GM10847 (cell line): ENCODE measurements around the gene ABCC8.

Source experiments
- POLR2A ChIP-seq: IDR thresholded peaks from 2 replicates; pipeline ENCODE4 v1.6.1; 2011; ENCODE audit not compliant: insufficient read length; ENCODE audit errors: extremely low read depth

The ABCC8 gene

GRCh38 chr11:17396598-17397310, 79.9 kb downstream of the ABCC8 start:
- no peak for TF ChIP-seq POLR2A

- no peak for TF ChIP-seq POLR2A
Observed at GRCh38 chr11:17395978-17396377, 80.7 kb downstream of the ABCC8 start.

GRCh38 chr11:17395554-17395961, 81.1 kb downstream of the ABCC8 start:
- TF ChIP-seq POLR2A, result no peak

GRCh38 chr11:17394743-17395390, 81.8 kb downstream of the ABCC8 start:
- TF ChIP-seq POLR2A, result no peak

- TF ChIP-seq POLR2A, result no peak
Observed at GRCh38 chr11:17393472-17393871, 83.2 kb downstream of the ABCC8 start.

- no peak for TF ChIP-seq POLR2A
Observed at GRCh38 chr11:17392872-17393271, 83.8 kb downstream of the ABCC8 start.

GRCh38 chr11:17391493-17392355, 84.9 kb downstream of the ABCC8 start:
- TF ChIP-seq POLR2A, result no peak

GRCh38 chr11:17389957-17390649, 86.5 kb downstream of the ABCC8 start:
- TF ChIP-seq POLR2A, result no peak

- TF ChIP-seq POLR2A, result no peak
Observed at GRCh38 chr11:17389211-17389956, 87.3 kb downstream of the ABCC8 start.

GRCh38 chr11:17388609-17389210, 87.9 kb downstream of the ABCC8 start, which contains the start of gene KCNJ11:
KCNJ11 (minus strand) TSS chr11:17388659; CDS start chr11:17388091, 568 bp downstream.
- TF ChIP-seq POLR2A, result no peak

GRCh38 chr11:17387811-17388210, 88.8 kb downstream of the ABCC8 start:
- TF ChIP-seq POLR2A, result no peak

- no peak for TF ChIP-seq POLR2A
Observed at GRCh38 chr11:17387254-17387653, 89.4 kb downstream of the ABCC8 start.

- no peak for TF ChIP-seq POLR2A
Observed at GRCh38 chr11:17386331-17387084, 90.1 kb downstream of the ABCC8 start.

- TF ChIP-seq POLR2A, result no peak
Observed at GRCh38 chr11:17385926-17386325, 90.7 kb downstream of the ABCC8 start.

- no peak for TF ChIP-seq POLR2A
Observed at GRCh38 chr11:17385492-17385891, 91.2 kb downstream of the ABCC8 start.
